ENCODE results near the gene MCOLN2.

The MCOLN2 gene

GRCh38 chr1:84928979-84929378 is 67.9 kb downstream of the MCOLN2 start:
- no peak overlapping the region for H3K4me3 ChIP-seq (ENCODE audit: low read depth, low read length)
- DNase-seq (ENCODE audit: low read depth), result no peak
- TF ChIP-seq POLR2A (IDR thresholded peaks at IDR 0.05; ENCODE audit: extremely low read depth, insufficient read length) (no peak), CTCF (IDR thresholded peaks at IDR 0.05; ENCODE audit: low read depth, low read length) (no peak), MYC (IDR thresholded peaks at IDR 0.05; ENCODE audit: low read depth, low read length) (no peak)
- TF ChIP-seq, protein P1, sequence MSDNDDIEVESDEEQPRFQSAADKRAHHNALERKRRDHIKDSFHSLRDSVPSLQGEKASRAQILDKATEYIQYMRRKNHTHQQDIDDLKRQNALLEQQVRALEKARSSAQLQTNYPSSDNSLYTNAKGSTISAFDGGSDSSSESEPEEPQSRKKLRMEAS (IDR thresholded peaks at IDR 0.05; ENCODE audit: low read depth, low read length), result no peak

- no peak overlapping the region for H3K4me3 ChIP-seq (ENCODE audit: low read depth, low read length)
- TF ChIP-seq MYC (IDR thresholded peaks at IDR 0.05; ENCODE audit: low read depth, low read length) (no peak), POLR2A (IDR thresholded peaks at IDR 0.05; ENCODE audit: extremely low read depth, insufficient read length) (no peak), CTCF (IDR thresholded peaks at IDR 0.05; ENCODE audit: low read depth, low read length) (no peak)
- TF ChIP-seq, protein P1 (IDR thresholded peaks at IDR 0.05; ENCODE audit: low read depth, low read length), result no peak
- DNase-seq (ENCODE audit: low read depth), result no peak
These were observed 73.6 kb downstream of the MCOLN2 start for GRCh38 chr1:84923317-84923716.

GRCh38 chr1:84920159-84920558 is 76.8 kb downstream of the MCOLN2 start:
- DNase-seq (ENCODE audit: low read depth), result no peak
- TF ChIP-seq CTCF (IDR thresholded peaks at IDR 0.05; ENCODE audit: low read depth, low read length), result no peak
- no peak for TF ChIP-seq POLR2A (IDR thresholded peaks at IDR 0.05; ENCODE audit: extremely low read depth, insufficient read length)
- TF ChIP-seq, protein P1 (IDR thresholded peaks at IDR 0.05; ENCODE audit: low read depth, low read length), result no peak
- TF ChIP-seq MYC (IDR thresholded peaks at IDR 0.05; ENCODE audit: low read depth, low read length), result no peak
- H3K4me3 ChIP-seq (ENCODE audit: low read depth, low read length), result no peak overlapping the region

- TF ChIP-seq MYC (IDR thresholded peaks at IDR 0.05; ENCODE audit: low read depth, low read length) (no peak), CTCF (IDR thresholded peaks at IDR 0.05; ENCODE audit: low read depth, low read length) (no peak), POLR2A (IDR thresholded peaks at IDR 0.05; ENCODE audit: extremely low read depth, insufficient read length) (no peak)
- TF ChIP-seq, protein P1 (IDR thresholded peaks at IDR 0.05; ENCODE audit: low read depth, low read length), result no peak
- no peak for DNase-seq (ENCODE audit: low read depth)
- H3K4me3 ChIP-seq (ENCODE audit: low read depth, low read length), result no peak overlapping the region
These were observed 77.4 kb downstream of the MCOLN2 start for GRCh38 chr1:84919461-84919970.

- DNase-seq (ENCODE audit: low read depth), result no peak
- TF ChIP-seq MYC (IDR thresholded peaks at IDR 0.05; ENCODE audit: low read depth, low read length), result no peak
- TF ChIP-seq CTCF (IDR thresholded peaks at IDR 0.05; ENCODE audit: low read depth, low read length), result no peak
- no peak for TF ChIP-seq POLR2A (IDR thresholded peaks at IDR 0.05; ENCODE audit: extremely low read depth, insufficient read length)
- TF ChIP-seq, protein P1 (IDR thresholded peaks at IDR 0.05; ENCODE audit: low read depth, low read length), result no peak
- no peak overlapping the region for H3K4me3 ChIP-seq (ENCODE audit: low read depth, low read length)
These were observed 78.1 kb downstream of the MCOLN2 start for GRCh38 chr1:84918726-84919336.
